ENCODE results near the gene HOXA3.

The HOXA3 gene

DNA sequence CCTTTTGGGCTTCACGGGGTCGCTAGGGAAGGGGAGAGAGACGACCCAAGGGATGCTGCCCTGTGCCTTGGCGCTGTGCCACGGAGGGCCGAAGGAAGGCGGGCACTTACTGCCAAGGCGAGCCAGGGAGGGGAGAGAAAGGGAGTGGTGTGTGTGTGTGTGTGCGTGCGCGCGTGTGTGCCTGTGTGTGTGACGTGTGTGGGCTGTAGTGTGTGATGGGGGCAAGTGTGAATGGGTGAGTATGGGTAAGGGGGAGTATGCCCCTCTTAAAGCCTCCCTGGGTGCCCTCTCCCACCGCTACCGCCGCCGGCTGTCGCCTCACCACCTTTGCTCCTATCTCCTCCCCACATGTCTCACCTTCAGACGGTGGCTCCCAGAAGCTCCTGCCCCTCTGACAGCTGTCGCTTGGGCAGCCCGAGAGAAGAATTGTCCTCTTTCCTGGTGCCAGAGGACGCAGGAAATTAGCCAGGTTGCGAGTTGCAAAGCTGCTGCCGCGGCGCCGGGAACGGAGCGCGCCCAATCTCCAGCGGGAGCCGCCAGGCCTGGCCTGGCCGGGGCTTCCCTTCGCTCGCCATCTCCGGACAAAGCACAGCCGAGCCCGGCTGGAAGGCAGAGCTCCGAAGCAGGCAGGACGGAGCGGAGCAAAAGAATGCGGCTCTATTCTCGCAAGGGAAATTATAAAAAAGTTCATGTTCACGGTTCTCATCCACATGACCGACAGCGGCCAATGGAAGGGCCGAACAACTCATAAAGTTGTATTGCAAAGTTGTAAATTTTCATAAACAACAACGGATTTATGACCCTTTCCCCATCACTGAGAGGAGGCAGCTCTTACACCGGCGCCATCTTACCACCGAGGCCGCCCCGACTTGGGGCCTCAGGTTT is at the start of gene HOXA3:
HOXA3 (minus strand) TSS at position 653 of the 885 bp plus-strand sequence. CDS start 41,943 bp downstream, outside the sequence.
- no peak for DNase-seq

GRCh38 chr7:27201580-27202017 is 49.2 kb upstream of the HOXA3 start:
- DNase-seq = no peak

- DNase-seq = no peak
Observed at GRCh38 chr7:27200761-27201579, 48.6 kb upstream of the HOXA3 start.

- DNase-seq = no peak
Observed at GRCh38 chr7:27199849-27200760, 47.7 kb upstream of the HOXA3 start, which contains the start of gene HOXA13. TSS of gene HOXA13 (minus strand) at chr7:27200091. CDS start at chr7:27200077, 14 bp downstream.

DNA sequence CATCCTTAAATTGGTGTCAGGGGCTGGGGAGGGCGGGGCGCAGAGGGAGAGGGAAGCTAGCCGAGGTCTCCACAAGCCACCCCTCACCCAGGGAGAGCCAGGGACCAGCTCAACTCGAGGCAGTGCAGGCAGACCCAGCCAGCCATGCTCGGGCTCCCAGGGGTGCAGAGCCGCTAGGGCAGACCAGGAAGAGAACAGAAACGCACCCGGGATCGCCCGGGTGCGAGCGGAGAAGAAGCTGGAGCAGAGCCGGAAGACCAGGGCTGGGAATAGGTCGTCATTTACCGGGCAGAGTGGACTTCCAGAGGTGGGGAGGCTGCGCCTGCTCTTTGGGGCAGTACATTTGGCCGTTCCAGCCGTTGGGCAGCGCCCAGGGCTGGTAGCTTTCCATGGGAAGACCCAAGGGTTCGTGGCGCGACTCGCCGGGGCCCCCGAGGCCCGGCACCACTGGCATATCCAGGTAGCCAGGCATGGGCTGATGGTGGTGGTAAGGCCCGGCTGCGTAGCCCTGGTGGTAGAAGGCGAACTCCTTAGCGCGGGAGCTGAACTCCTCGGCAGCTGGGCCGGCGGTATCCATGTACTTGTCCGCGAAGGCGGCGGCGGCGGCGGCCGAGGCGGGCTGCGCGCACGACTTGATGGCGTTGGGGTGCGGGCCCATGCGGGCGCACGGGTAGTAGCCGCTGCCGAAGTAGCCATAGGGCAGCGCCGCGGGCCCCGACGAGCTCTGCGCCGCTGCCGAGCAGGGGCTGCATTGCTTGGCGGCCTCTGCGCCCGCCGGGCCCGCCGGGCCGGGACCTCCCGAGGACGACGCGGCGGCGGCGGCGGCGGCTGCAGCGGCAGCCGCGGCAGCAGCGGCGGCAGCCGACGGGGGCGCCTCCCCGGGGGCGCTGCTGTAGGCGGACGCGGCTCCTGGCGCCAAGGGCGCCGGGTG is 46.8 kb upstream of the HOXA3 start:
- no peak for DNase-seq

DNA sequence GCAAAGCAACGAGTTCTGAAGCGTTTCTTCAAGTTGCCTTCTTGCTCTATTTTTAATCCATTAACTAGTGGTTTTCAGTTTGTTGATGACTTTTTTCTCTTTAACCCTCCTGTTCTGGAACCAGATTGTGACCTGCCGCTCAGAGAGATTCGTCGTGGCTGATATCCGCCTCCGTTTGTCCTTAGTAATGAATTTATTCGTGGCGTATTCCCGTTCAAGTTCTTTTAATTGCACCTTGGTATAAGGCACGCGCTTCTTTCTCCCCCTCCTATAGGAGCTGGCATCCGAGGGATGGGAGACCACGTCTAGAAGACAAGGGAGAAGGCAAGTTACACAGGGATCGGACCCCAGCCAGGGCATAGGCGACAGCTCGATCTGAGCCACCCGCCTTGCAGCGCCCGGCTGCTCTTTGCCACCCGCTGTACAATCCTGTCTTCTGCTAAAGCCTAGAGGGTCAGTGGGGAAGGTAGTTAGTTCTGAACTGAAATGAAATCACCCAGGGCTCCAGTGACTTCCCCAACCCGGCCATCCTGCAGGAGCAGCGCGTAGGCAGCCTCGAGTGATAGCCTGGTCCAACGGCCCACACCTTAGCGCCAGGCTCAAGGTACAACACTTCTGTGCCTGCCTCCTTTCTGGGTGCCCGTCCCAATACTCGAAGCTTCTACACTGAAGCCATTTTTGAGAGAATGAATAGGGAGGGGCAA is 45.9 kb upstream of the HOXA3 start:
- DNase-seq = no peak

- no peak for DNase-seq
Observed at GRCh38 chr7:27197137-27198042, 45.0 kb upstream of the HOXA3 start.

DNA sequence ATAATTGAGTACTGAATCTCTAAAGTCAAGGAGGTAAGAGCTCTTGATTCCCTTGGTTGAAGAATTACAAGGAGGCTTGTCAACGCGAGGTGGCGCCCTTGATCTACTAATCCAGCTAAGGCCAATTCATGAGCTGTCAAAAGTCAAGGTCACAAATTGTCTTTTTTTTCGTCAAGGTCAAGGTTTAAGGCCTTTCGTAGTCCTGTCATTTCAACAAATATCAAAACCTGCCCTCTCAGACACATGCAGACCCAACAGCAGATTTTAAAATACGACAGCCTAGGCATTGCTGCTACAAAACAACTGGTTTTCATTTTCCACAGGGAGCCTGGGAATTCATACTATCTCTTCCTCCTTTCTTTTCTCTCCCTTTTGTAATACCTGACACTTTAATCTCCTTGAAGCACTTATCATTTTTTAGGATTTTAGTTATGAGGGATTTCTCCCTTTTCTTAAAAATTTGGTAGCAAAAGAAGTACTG is 43.9 kb upstream of the HOXA3 start:
- DNase-seq = peak; percentile 56

GRCh38 chr7:27194686-27195379 is 42.5 kb upstream of the HOXA3 start:
- DNase-seq = no peak

- no peak for DNase-seq
Observed at GRCh38 chr7:27194002-27194352, 41.6 kb upstream of the HOXA3 start.

DNA sequence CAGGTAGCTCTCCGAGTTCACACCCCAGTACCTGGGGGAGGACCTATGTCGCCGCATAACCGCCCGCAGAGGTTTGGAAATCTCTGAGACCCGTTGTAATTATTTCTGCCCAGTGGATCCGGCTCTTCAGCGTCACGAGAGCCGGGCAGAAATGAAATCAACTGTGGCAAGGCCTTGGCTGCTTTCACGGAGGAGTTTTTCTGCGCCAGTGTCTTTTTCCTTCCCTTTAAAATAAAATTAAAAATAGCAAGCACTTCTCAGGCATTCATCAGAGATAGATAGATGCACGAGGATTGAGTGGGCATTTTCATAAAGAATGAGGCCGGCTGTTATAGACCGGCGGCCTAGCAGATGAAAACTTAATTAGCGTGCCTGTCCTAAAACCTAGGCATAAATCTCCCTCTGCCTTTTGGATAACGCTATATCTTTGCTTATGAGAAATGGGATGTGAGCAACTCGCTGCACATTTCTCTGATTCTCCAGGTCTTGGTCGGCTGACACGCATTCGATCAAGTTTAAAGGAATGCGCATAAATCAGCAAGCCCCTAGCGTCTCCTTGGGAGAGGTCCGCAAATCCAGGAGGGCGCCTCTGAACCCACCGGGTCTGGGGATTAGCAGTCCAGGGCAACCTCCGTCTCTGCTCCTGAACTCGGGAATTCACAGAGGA is 41.1 kb upstream of the HOXA3 start:
- DNase-seq = no peak

DNA sequence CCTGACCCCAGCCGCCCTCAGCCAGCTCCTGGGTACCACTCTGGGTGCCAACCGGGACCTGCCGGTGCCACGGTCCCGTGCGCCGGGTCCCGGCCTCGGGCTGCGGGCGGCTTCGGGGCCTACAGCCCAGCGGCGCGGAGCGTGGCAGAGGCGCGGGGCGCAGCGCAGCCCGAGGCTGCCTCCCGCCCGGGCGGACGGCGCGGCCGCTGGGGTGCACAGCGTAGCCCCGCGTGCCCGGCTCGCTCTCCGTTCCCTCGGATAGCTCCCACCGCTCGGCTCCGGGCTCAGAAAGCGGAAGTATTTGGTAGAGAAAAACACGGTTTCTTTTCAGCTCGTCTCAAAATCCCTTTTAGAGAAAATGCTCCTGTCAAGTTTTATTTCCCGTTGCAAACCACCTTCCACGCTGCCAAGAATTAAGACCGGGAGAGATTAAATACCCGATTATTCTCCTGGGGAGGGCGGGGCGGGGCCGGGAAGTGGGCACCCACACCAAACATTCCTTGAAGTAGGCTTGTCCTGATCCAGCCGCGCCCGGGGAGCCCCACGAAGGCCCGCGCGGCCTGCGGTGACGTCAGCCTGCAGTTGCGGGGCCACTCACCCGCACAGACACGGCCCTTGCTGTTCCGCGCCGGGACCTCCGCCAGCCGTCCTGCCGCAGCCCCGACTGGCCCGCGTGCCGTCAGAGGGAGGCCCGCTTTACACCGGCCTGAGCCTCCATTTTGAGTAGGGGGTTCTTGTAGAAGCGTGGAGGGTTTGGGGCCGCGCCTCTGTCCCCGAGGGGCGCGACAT is 40.4 kb upstream of the HOXA3 start:
- DNase-seq = no peak

DNA sequence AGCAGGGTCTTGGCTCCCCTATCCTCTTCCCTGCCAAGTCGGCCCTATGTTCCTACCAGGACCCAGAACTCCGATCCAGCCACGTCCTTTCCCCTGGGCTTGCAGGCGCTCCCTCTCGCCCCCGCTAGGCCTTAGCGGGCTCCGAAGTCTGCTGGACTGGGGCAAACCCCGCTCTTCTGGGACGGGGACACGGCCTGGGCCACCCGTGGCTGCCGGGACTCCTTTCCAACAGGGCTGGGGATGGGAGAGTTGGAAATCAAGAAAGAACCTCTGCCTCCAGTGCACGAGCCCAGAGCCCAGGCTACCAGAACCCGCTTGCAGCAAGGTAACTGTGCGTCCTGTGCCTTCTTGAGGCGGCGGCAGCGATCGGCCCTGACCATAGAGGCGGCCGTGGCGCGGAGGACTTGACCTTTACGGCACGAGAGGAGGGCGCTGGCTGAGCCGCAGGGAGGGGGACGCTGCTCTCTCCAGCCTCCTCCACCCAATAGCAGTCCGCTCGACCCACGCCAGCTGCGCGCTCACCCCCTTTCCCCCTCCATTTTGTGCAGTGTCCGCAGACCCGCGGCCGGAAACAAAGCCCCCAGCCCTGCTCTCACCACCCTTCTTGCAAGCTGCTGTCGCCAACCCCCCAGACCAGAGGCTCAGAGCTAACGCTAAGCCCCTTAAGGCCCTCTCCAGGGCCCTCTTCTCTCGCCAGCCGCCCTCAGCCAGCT is 39.6 kb upstream of the HOXA3 start:
- DNase-seq = no peak

- DNase-seq = no peak
Observed at GRCh38 chr7:27191161-27191731, 38.9 kb upstream of the HOXA3 start.

- DNase-seq = no peak
Observed at GRCh38 chr7:27189997-27190748, 37.8 kb upstream of the HOXA3 start.
